Endodermal cell (in vitro differentiated cells): ENCODE data around the gene KCNJ16. TPM values are rescaled to one million over a fixed set of nuclear protein-coding genes. Genes with fewer than 3 reads are reported as not detected.

Experiments
- DNase-seq: peaks from one replicate; pipeline ENCODE4 v3.0.0-alpha.2; 2017
- H3K27ac ChIP-seq: 2 replicates; pipeline ENCODE4 v1.5.1; 2013; ENCODE audit warnings: mild to moderate bottlenecking, low read depth, low read length, moderate library complexity
- H3K27me3 ChIP-seq: 2 replicates; pipeline ENCODE4 v1.6.1; 2013; ENCODE audit warnings: mild to moderate bottlenecking, low read length, moderate library complexity; ENCODE audit not compliant: insufficient read depth, control insufficient read depth, poor library complexity, severe bottlenecking
- H3K36me3 ChIP-seq: 2 replicates; pipeline ENCODE4 v1.7.0; 2013; ENCODE audit warnings: mild to moderate bottlenecking, low read length, moderate library complexity; ENCODE audit not compliant: control insufficient read depth, insufficient read depth
- H3K4me1 ChIP-seq: one replicate; pipeline ENCODE4 v1.7.0; 2013; ENCODE audit warnings: low read length; ENCODE audit not compliant: control insufficient read depth, insufficient read depth
- H3K4me3 ChIP-seq: 2 replicates; pipeline ENCODE4 v1.5.1; 2013; ENCODE audit warnings: mild to moderate bottlenecking, low read length, moderate library complexity
- H3K9ac ChIP-seq: 2 replicates; pipeline ENCODE4 v1.6.1; 2013; ENCODE audit warnings: mild to moderate bottlenecking, low read length, moderate library complexity; ENCODE audit not compliant: poor library complexity, severe bottlenecking; ENCODE audit errors: extremely low read depth
- H3K9me3 ChIP-seq: 2 replicates; pipeline ENCODE4 v1.6.1; 2013; ENCODE audit warnings: mild to moderate bottlenecking, low read length, moderate library complexity; ENCODE audit not compliant: control insufficient read depth
- H3K27ac Mint-ChIP-seq: 2 replicates; pipeline ENCODE4 v1.8.0; 2020; ENCODE audit warnings: mixed read lengths
- H3K27me3 Mint-ChIP-seq: 2 replicates; pipeline ENCODE4 v1.8.0; 2021; ENCODE audit warnings: mild to moderate bottlenecking, mixed read lengths; ENCODE audit not compliant: insufficient read depth
- H3K36me3 Mint-ChIP-seq: 2 replicates; pipeline ENCODE4 v1.8.0; 2020; ENCODE audit warnings: low read depth, mixed read lengths
- H3K4me1 Mint-ChIP-seq: 2 replicates; pipeline ENCODE4 v1.8.0; 2020; ENCODE audit warnings: mixed read lengths
- H3K4me3 Mint-ChIP-seq: 2 replicates; pipeline ENCODE4 v1.8.0; 2020; ENCODE audit warnings: mild to moderate bottlenecking, moderate library complexity, mixed read lengths
- H3K9me3 Mint-ChIP-seq: 2 replicates; pipeline ENCODE4 v1.8.0; 2020; ENCODE audit warnings: mild to moderate bottlenecking, mixed read lengths
- WGBS, 2 experiments: methylation state at CpG; one replicate each; pipeline versions ENCODE4 v1.1.5 to v1.1.7; 2013; ENCODE audit warnings: missing lambda C conversion rate in 2 of 2, mixed read lengths in 1 of 2; ENCODE audit not compliant: insufficient coverage in 1 of 2, insufficient read length in 1 of 2; 5-methylcytosine and 5-hydroxymethylcytosine counted together
- total RNA-seq, 2 donors: library from RNA; stranded (reverse); fragmentation: NEBNext Ultra II Directional in 1 of 2; extraction: Animal tissue kit (Norgen Biotek cat#: 25700) in 1 of 2; gene quantifications; 2 replicates in 1 of 2; 3 replicates in 1 of 2; pipeline ENCODE4 v1.2.1, GENCODE V29; 2021
- TF ChIP-seq, protein P1 (sequence below): fragments of 200-600 bp; sonication (generic); conservative IDR thresholded peaks from 2 replicates; pipeline ENCODE4 v1.5.0; 2021; ENCODE audit warnings: antibody characterized with exemption, mild to moderate bottlenecking

Gene KCNJ16
- total RNA-seq, 2 donors from 2014 or later = 0.68 to 1.5 TPM

DNA sequence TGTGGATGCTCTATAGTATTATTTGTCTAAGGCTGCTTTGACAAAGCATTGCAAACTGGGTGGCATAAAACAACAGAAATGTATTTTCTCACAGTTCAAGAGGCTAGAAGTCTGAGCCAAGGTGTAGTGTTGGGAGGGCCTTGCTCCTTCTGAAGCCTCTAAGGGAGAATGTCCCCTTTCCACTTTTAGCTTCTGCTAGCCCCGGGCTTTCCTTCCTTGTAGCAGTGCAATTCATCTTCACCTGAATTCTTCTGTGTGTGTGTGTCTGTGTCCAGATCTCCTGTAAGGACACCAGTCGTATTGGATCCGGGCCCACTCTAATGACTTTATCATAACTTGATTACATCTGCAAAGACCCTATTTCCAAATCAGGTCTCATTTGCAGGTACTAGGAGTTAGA is 18.1 kb downstream of the KCNJ16 start:
- peaks cover 27% of the 10 kb centered on the region for H3K4me1 Mint-ChIP-seq
- Histone ChIP-seq H3K4me3 (no peak overlapping the region), H3K27me3 (no peaks in the 10 kb centered on the region), H3K9ac (no peak overlapping the region), H3K36me3 (no peaks in the 10 kb centered on the region), H3K27ac (no peak overlapping the region), H3K4me1 (peaks cover 9% of the 10 kb centered on the region), H3K9me3 (no peaks in the 10 kb centered on the region)
- no peaks in the 10 kb centered on the region for H3K36me3 Mint-ChIP-seq
- H3K27me3 Mint-ChIP-seq = no peaks in the 10 kb centered on the region
- no peak for DNase-seq
- no peaks in the 10 kb centered on the region for H3K9me3 Mint-ChIP-seq
- TF ChIP-seq, protein P1, sequence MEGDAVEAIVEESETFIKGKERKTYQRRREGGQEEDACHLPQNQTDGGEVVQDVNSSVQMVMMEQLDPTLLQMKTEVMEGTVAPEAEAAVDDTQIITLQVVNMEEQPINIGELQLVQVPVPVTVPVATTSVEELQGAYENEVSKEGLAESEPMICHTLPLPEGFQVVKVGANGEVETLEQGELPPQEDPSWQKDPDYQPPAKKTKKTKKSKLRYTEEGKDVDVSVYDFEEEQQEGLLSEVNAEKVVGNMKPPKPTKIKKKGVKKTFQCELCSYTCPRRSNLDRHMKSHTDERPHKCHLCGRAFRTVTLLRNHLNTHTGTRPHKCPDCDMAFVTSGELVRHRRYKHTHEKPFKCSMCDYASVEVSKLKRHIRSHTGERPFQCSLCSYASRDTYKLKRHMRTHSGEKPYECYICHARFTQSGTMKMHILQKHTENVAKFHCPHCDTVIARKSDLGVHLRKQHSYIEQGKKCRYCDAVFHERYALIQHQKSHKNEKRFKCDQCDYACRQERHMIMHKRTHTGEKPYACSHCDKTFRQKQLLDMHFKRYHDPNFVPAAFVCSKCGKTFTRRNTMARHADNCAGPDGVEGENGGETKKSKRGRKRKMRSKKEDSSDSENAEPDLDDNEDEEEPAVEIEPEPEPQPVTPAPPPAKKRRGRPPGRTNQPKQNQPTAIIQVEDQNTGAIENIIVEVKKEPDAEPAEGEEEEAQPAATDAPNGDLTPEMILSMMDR = no peak
- H3K4me3 Mint-ChIP-seq = no peak overlapping the region
- H3K27ac Mint-ChIP-seq = no peak overlapping the region
- WGBS, 2 experiments = 89% methylated on average over 3 of the region's 3 CpGs; no CpG with 5 or more reads in 1 of the 2 experiments

DNA sequence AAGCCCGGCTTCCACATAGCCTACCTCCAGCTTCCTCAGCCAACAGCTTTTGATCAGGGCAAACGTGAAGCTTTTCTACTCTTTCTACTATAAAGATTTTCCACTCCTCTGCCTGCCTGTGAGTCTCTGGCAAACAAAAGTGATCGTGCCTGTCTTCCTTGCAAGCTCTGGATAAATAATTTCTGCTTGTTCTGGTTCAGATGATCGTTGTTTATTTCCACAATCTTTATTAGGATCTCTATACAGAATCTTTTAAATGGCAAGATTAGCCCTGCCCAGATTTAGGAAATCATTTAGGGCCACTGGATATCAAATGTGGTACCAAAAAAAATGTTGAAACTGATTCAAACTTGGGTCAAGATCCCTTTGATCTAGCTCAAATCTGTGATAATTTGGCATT is 20.4 kb downstream of the KCNJ16 start:
- no peak for DNase-seq
- Histone ChIP-seq H3K9me3 (peaks cover 10% of the 10 kb centered on the region), H3K9ac (no peak overlapping the region), H3K27me3 (no peaks in the 10 kb centered on the region), H3K4me3 (no peak overlapping the region), H3K27ac (no peak overlapping the region), H3K4me1 (no peaks in the 10 kb centered on the region), H3K36me3 (no peaks in the 10 kb centered on the region)
- Mint-ChIP-seq H3K4me3 (no peak overlapping the region), H3K27ac (no peak overlapping the region), H3K36me3 (peaks cover 3% of the 10 kb centered on the region), H3K4me1 (peaks cover 12% of the 10 kb centered on the region), H3K27me3 (no peaks in the 10 kb centered on the region), H3K9me3 (peaks cover 9% of the 10 kb centered on the region)
- TF ChIP-seq, protein P1 = no peak
- 93 to 94% methylated on average over 3 to 4 of the region's 4 CpGs for WGBS, 2 experiments

DNA sequence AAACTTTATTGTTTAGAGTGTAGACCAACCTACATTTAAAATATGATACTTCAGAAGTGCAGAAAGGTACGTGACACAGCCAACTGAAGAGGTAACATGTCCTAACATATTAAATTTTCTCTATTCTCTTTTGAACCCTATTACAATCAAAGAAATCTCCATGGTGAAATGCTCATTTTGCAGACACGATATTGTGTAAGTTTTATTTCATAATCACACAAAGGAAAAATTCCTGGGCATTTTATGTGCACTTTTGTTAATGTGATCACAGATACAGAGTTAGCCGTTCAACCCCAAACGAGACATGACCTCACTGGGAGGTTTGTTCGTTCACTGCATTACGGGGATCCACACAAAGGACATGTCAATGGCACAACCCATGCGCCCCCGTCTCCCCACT is 21.8 kb downstream of the KCNJ16 start:
- H3K27me3 Mint-ChIP-seq = no peaks in the 10 kb centered on the region
- no peak overlapping the region for H3K4me3 ChIP-seq
- no peak overlapping the region for H3K9ac ChIP-seq
- H3K4me3 Mint-ChIP-seq = no peak overlapping the region
- H3K36me3 Mint-ChIP-seq = peaks cover 3% of the 10 kb centered on the region
- no peaks in the 10 kb centered on the region for H3K27me3 ChIP-seq
- H3K4me1 Mint-ChIP-seq = no peaks in the 10 kb centered on the region
- no peaks in the 10 kb centered on the region for H3K36me3 ChIP-seq
- 60 to 71% methylated on average over 3 to 8 of the region's 8 CpGs for WGBS, 2 experiments
- no peaks in the 10 kb centered on the region for H3K4me1 ChIP-seq
- H3K27ac Mint-ChIP-seq = no peak overlapping the region
- H3K27ac ChIP-seq = no peak overlapping the region
- peaks cover 10% of the 10 kb centered on the region for H3K9me3 ChIP-seq
- TF ChIP-seq, protein P1 = no peak
- peaks cover 9% of the 10 kb centered on the region for H3K9me3 Mint-ChIP-seq
- no peak for DNase-seq
